Stimulated activated effector memory CD8-positive, alpha-beta T cell treated with anti-CD3 and anti-CD28 coated beads, Interleukin-12 subunit alpha, Interleukin-12 subunit beta, amount 100 ng/mL, for 72 hours (primary cell): ENCODE measurements around the gene ATP9A.
A peak's percentile ranks its signal among the peaks of the same experiment; 100 is the strongest.

Experiments used
- ATAC-seq: fragments of 150-1000 bp; cut with Tn5 transposase; 2 replicates; pipeline ENCODE4 v1.10.0; 2021
- DNase-seq, 2 donors: peaks; one replicate each; pipeline ENCODE4 v3.0.0; 2021 to 2022; ENCODE audit warnings: low spot score in 2 of 2
- H3K27ac Mint-ChIP-seq: one replicate; pipeline ENCODE4 v1.8.0; 2022; ENCODE audit warnings: mild to moderate bottlenecking, mixed read lengths
- H3K36me3 Mint-ChIP-seq: one replicate; pipeline ENCODE4 v1.8.0; 2022; ENCODE audit warnings: mild to moderate bottlenecking, mixed read lengths
- H3K4me1 Mint-ChIP-seq: one replicate; pipeline ENCODE4 v1.8.0; 2022; ENCODE audit warnings: mixed read lengths
- H3K4me3 Mint-ChIP-seq: one replicate; pipeline ENCODE4 v1.8.0; 2022; ENCODE audit warnings: mild to moderate bottlenecking, mixed read lengths
- H3K9me3 Mint-ChIP-seq: one replicate; pipeline ENCODE4 v1.8.0; 2022; ENCODE audit warnings: mixed read lengths

Gene ATP9A

DNA sequence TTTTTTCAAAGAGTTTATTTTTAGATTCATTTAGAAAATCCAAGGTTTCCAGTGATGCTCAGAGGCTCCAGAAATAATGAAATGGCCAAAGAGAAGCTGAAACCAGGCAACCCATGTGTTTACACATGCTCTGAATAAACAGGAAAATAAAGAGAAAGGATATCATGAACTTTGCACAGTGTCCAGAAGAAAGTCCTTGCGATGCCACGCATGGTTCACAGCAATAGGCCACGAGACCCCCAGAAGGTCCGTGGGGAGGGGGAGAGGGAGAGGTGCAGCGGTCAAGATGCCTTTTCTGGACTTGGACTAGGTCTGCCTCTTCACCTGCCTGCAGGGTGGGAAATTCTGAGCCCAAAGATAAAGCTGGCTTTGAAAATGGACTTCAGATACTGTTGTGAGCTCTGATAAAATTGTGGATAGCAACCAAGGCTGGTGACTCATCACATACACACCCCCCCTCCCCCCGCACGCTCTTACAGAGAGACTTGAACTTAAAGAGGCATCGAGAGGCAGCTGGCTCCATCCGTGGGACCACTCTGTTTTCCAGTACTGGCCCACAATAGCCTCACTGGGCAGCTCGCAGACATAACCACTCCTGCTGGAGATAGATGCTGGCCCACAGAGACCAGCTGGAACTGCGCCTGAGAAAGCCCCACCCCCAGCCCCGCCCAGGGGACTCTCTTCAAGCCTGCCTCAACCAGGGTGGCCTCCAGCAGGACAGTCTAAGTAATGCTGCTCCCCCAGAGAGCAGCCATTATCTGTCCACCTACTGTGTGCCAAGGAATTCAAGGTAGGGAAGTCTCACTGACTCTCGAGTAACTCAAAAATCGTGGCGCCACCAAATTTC is 204.5 kb downstream of the ATP9A start:
- Mint-ChIP-seq H3K27ac (no peak overlapping the region), H3K4me1 (peaks cover 27% of the 10 kb centered on the region), H3K36me3 (no peaks in the 10 kb centered on the region), H3K9me3 (no peaks in the 10 kb centered on the region), H3K4me3 (peak overlapping the region; percentile 68)
- DNase-seq (no peak), ATAC-seq (peak; percentile 58)

- H3K9me3 Mint-ChIP-seq, result no peaks in the 10 kb centered on the region
- ATAC-seq (no peak), DNase-seq (no peak)
- no peaks in the 10 kb centered on the region for H3K36me3 Mint-ChIP-seq
- peaks cover 27% of the 10 kb centered on the region for H3K4me1 Mint-ChIP-seq
- H3K27ac Mint-ChIP-seq, result no peak overlapping the region
- H3K4me3 Mint-ChIP-seq, result peak overlapping the region; percentile 68
Observed at GRCh38 chr20:51563174-51563485, 205.1 kb downstream of the ATP9A start.

- Mint-ChIP-seq H3K9me3 (no peaks in the 10 kb centered on the region), H3K4me3 (peak overlapping the region; percentile 68), H3K36me3 (no peaks in the 10 kb centered on the region), H3K27ac (no peak overlapping the region), H3K4me1 (peaks cover 27% of the 10 kb centered on the region)
- DNase-seq (peak in 1 of 2 donors; percentile 62), ATAC-seq (peak; percentile 60)
Observed at GRCh38 chr20:51562332-51563173, 205.6 kb downstream of the ATP9A start.

DNA sequence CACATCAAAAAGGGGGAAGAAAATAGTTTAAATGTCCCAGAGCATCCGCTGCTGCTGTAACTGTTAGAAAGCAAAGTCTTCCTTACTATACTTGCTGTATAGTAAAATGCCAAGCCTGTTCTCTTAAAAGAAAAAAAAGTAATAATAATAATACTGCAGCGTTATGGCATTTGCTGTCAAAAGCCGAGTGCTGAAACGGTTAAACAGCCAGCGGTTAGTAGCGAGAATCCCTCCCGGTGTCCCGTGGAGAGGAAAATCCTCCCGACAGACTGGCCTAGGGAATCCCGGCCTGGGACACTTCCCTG is 206.2 kb downstream of the ATP9A start:
- H3K9me3 Mint-ChIP-seq, result no peaks in the 10 kb centered on the region
- DNase-seq (no peak), ATAC-seq (no peak)
- no peak overlapping the region for H3K27ac Mint-ChIP-seq
- H3K36me3 Mint-ChIP-seq, result no peaks in the 10 kb centered on the region
- peaks cover 27% of the 10 kb centered on the region for H3K4me1 Mint-ChIP-seq
- peak overlapping the region; percentile 68 for H3K4me3 Mint-ChIP-seq

- H3K36me3 Mint-ChIP-seq, result no peaks in the 10 kb centered on the region
Observed at GRCh38 chr20:51560550-51561307, 207.5 kb downstream of the ATP9A start.

GRCh38 chr20:51560042-51560441 is 208.1 kb downstream of the ATP9A start:
- peaks cover 32% of the 10 kb centered on the region for H3K4me1 Mint-ChIP-seq
- no peaks in the 10 kb centered on the region for H3K36me3 Mint-ChIP-seq
- ATAC-seq (no peak), DNase-seq (no peak)
- H3K27ac Mint-ChIP-seq, result no peak overlapping the region
- no peak overlapping the region for H3K4me3 Mint-ChIP-seq
- H3K9me3 Mint-ChIP-seq, result no peaks in the 10 kb centered on the region

More at GRCh38 chr20:51560550-51561307, 207.5 kb downstream of the ATP9A start:
- Mint-ChIP-seq H3K27ac (peak overlapping the region; percentile 41), H3K4me3 (peak overlapping the region; percentile 68), H3K9me3 (no peaks in the 10 kb centered on the region), H3K4me1 (peaks cover 28% of the 10 kb centered on the region)
- DNase-seq (no peak), ATAC-seq (no peak)

GRCh38 chr20:51554538-51555165 is 213.5 kb downstream of the ATP9A start:
- ATAC-seq (peak; percentile 88), DNase-seq (peak in 1 of 2 donors; percentile 56)
- Mint-ChIP-seq H3K9me3 (no peaks in the 10 kb centered on the region), H3K4me3 (peak overlapping the region; percentile 30), H3K27ac (peak overlapping the region; percentile 75), H3K4me1 (peaks cover 22% of the 10 kb centered on the region), H3K36me3 (peaks cover 4% of the 10 kb centered on the region)

DNA sequence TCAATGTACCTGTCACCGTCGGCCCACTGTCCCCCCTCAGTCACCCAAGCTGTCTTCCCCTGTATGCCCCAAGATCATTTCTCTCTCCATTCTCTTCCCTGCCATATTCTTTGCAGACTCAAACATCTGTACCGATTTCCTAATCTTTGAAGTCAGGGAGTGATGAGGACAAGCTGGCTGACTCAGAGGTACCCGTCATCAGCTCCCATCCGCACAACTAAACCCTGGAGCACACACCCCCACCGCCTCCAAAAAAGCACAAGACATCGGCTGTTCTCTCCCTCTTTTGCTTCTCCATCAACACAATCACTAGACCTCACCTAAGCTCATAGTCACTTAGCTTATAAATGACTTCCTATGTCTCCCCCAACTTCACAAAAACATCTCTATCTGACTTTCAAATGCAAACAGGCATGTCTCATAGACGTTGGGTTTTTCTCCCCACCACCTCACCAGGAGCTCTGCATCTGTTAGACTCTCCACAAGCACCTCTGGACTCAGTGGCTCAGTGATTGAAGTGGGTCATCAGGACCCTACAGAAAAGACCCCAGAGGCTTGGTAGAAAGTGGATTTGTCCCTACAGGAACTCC is 214.2 kb downstream of the ATP9A start:
- H3K27ac Mint-ChIP-seq, result peak overlapping the region; percentile 75
- peak; percentile 72 for ATAC-seq
- peaks cover 22% of the 10 kb centered on the region for H3K4me1 Mint-ChIP-seq
- H3K36me3 Mint-ChIP-seq, result peaks cover 4% of the 10 kb centered on the region
- no peak for DNase-seq
- peak overlapping the region; percentile 30 for H3K4me3 Mint-ChIP-seq
- no peaks in the 10 kb centered on the region for H3K9me3 Mint-ChIP-seq

GRCh38 chr20:51551186-51551585 is 217.0 kb downstream of the ATP9A start:
- H3K4me1 Mint-ChIP-seq, result peaks cover 27% of the 10 kb centered on the region
- no peak overlapping the region for H3K4me3 Mint-ChIP-seq
- ATAC-seq (no peak), DNase-seq (no peak)
- no peak overlapping the region for H3K27ac Mint-ChIP-seq
- H3K9me3 Mint-ChIP-seq, result no peaks in the 10 kb centered on the region
- H3K36me3 Mint-ChIP-seq, result peaks cover 4% of the 10 kb centered on the region

DNA sequence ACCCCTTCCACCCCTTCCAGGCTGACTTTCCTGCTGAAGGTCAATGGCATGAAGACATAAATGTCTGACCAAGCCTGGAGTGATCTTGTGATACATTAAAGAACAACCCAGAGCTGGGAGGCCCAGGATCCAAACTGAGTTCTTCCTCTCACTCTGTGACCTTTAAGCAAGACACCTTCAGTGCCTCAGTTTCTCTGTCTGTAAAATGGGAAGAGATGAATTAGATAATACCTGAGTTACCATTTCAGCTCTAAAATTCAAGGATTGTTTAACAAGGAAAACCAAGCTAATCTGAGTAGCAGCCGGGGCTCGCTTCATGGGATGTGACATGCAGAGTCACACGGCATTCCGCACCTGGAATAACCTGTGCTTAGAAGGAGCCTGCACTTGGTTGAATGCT is 218.7 kb downstream of the ATP9A start:
- no peak overlapping the region for H3K4me3 Mint-ChIP-seq
- peaks cover under 1% of the 10 kb centered on the region for H3K36me3 Mint-ChIP-seq
- H3K27ac Mint-ChIP-seq, result no peak overlapping the region
- no peaks in the 10 kb centered on the region for H3K9me3 Mint-ChIP-seq
- DNase-seq (no peak), ATAC-seq (no peak)
- H3K4me1 Mint-ChIP-seq, result peaks cover 16% of the 10 kb centered on the region

- no peak for ATAC-seq
- no peak for DNase-seq
- Mint-ChIP-seq H3K9me3 (no peaks in the 10 kb centered on the region), H3K27ac (no peak overlapping the region), H3K36me3 (peaks cover 4% of the 10 kb centered on the region), H3K4me3 (no peak overlapping the region), H3K4me1 (peaks cover 11% of the 10 kb centered on the region)
Observed at GRCh38 chr20:51547951-51548350, 220.2 kb downstream of the ATP9A start.
